ENCODE results near the gene PORCN. TPM values are rescaled to one million over a fixed set of nuclear protein-coding genes. Genes with fewer than 3 reads are reported as not detected.
A peak's percentile ranks its signal among the peaks of the same experiment; 100 is the strongest.

Gene PORCN
- total and polyA plus RNA-seq, 8 donors: 2.9 to 8.5 (median 3.8) TPM

DNA sequence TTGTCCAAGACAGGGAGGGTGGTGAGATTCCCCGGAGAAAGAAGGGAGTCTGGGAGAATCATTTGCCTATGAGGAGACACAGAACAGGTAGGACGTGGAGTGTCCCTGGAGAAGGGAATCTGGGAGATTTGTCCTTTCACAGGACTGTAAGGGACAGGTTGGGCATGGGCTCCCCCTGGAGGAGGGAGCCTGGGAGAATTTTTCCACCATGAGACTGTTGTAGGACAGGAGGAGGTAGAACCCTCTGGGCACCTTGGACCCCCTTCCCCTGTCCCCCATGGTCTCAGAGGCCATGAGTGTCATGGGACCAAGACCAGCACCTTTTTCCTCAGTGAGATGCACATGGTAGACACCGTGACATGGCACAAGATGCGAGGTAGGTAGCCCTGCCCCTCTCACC, 2.8 kb downstream of the PORCN start:
- intact Hi-C loops (cut with DNase I): no loop called here
- H3K27me3 ChIP-seq: no peaks in the 10 kb centered on the region
- no peaks in the 10 kb centered on the region for H3K4me1 ChIP-seq
- H3K4me3 ChIP-seq: no peak overlapping the region
- H3K9me3 ChIP-seq: no peaks in the 10 kb centered on the region
- TF ChIP-seq, protein P1, sequence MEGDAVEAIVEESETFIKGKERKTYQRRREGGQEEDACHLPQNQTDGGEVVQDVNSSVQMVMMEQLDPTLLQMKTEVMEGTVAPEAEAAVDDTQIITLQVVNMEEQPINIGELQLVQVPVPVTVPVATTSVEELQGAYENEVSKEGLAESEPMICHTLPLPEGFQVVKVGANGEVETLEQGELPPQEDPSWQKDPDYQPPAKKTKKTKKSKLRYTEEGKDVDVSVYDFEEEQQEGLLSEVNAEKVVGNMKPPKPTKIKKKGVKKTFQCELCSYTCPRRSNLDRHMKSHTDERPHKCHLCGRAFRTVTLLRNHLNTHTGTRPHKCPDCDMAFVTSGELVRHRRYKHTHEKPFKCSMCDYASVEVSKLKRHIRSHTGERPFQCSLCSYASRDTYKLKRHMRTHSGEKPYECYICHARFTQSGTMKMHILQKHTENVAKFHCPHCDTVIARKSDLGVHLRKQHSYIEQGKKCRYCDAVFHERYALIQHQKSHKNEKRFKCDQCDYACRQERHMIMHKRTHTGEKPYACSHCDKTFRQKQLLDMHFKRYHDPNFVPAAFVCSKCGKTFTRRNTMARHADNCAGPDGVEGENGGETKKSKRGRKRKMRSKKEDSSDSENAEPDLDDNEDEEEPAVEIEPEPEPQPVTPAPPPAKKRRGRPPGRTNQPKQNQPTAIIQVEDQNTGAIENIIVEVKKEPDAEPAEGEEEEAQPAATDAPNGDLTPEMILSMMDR (IDR thresholded peaks at IDR 0.05): peak in 1 of 4 donors; percentile 12
- ATAC-seq: peak in 2 of 4 donors; percentile 27 to 37
- 40 to 48% methylated on average over 4 of the region's 4 CpGs for WGBS, 2 donors
- no peak overlapping the region for H3K27ac ChIP-seq
- DNase-seq: peak in 1 of 6 donors; percentile 37
- no peak for FAIRE-seq
- H3K36me3 ChIP-seq: no peaks in the 10 kb centered on the region

- TF ChIP-seq, protein P1 (IDR thresholded peaks at IDR 0.05): no peak
- no peak for FAIRE-seq
- 81 to 89% methylated on average over 20 of the region's 20 CpGs for WGBS, 2 donors
Measured at GRCh38 chrX:48512371-48512935, 3.7 kb downstream of the PORCN start.

GRCh38 chrX:48513670-48514069, 4.9 kb downstream of the PORCN start:
- intact Hi-C loops (cut with DNase I): no loop called here
- H3K36me3 ChIP-seq: no peaks in the 10 kb centered on the region
- ATAC-seq: no peak
- no peak overlapping the region for H3K4me3 ChIP-seq
- no peak overlapping the region for H3K27ac ChIP-seq
- no peak for DNase-seq
- no peaks in the 10 kb centered on the region for H3K9me3 ChIP-seq
- WGBS, 2 donors: 67 to 85% methylated on average over 4 of the region's 4 CpGs
- no peak for FAIRE-seq
- TF ChIP-seq, protein P1 (IDR thresholded peaks at IDR 0.05): no peak
- H3K4me1 ChIP-seq: no peaks in the 10 kb centered on the region
- H3K27me3 ChIP-seq: no peaks in the 10 kb centered on the region

More at GRCh38 chrX:48512371-48512935, 3.7 kb downstream of the PORCN start:
- no peak overlapping the region for H3K27ac ChIP-seq
- no peaks in the 10 kb centered on the region for H3K9me3 ChIP-seq
- intact Hi-C loops (cut with DNase I): no loop called here
- no peak for DNase-seq
- H3K4me3 ChIP-seq: no peak overlapping the region
- no peaks in the 10 kb centered on the region for H3K27me3 ChIP-seq
- H3K36me3 ChIP-seq: no peaks in the 10 kb centered on the region
- no peaks in the 10 kb centered on the region for H3K4me1 ChIP-seq
- no peak for ATAC-seq

DNA sequence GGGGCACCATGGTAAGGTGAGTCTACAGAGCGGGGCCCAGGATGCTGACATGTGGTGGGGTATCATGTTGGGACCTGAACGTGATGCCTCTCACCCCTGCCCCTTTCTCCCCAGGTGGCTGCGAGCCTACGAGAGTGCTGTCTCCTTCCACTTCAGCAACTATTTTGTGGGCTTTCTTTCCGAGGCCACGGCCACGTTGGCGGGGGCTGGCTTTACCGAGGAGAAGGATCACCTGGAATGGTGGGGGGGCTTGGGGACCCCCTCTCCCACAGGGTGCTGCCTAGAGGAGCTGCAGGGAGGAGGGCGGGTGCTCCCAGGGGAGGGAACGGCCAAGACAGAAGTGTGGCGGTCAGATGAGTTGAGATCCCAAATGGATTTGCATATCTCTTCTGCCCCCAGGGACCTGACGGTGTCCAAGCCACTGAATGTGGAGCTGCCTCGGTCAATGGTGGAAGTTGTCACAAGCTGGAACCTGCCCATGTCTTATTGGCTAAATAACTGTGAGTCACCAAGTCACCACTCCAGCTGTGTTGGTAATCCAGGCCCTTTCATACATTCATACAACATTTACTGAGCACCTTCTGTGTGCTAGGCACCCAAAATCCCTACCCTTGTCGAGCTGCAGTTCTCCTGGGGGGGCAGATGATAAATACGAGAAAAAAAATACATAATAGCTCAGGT, 5.5 kb downstream of the PORCN start:
- Histone ChIP-seq H3K36me3 (no peaks in the 10 kb centered on the region), H3K27me3 (no peaks in the 10 kb centered on the region), H3K4me3 (no peak overlapping the region), H3K9me3 (no peaks in the 10 kb centered on the region), H3K4me1 (no peaks in the 10 kb centered on the region), H3K27ac (no peak overlapping the region)
- no peak for ATAC-seq
- 70 to 88% methylated on average over 16 of the region's 16 CpGs for WGBS, 2 donors
- TF ChIP-seq, protein P1 (IDR thresholded peaks at IDR 0.05): no peak
- DNase-seq: no peak
- FAIRE-seq: no peak
- intact Hi-C loops (cut with DNase I): no loop called here

GRCh38 chrX:48514868-48515460, 6.2 kb downstream of the PORCN start:
- intact Hi-C loops (cut with DNase I): no loop called here
- WGBS, 2 donors: 80 to 91% methylated on average over 9 of the region's 9 CpGs
- no peaks in the 10 kb centered on the region for H3K9me3 ChIP-seq

More at GRCh38 chrX:48514868-48515460, 6.2 kb downstream of the PORCN start:
- ATAC-seq (no peak), DNase-seq (no peak), FAIRE-seq (no peak)
- Histone ChIP-seq H3K36me3 (no peaks in the 10 kb centered on the region), H3K4me1 (no peaks in the 10 kb centered on the region), H3K4me3 (no peak overlapping the region), H3K27me3 (no peaks in the 10 kb centered on the region), H3K27ac (no peak overlapping the region)
- TF ChIP-seq, protein P1 (IDR thresholded peaks at IDR 0.05): no peak
